PFSK-1 (cell line): ENCODE data around the gene SNX13.

ENCODE experiments used
- FOXP2 ChIP-seq: optimal IDR thresholded peaks from 2 replicates; pipeline ENCODE3; 2011; ENCODE audit warnings: borderline replicate concordance, control low read depth, inconsistent platforms; ENCODE audit not compliant: insufficient read depth; ENCODE audit errors: extremely low read length, extremely low read depth
- POLR2AphosphoS5 ChIP-seq: IDR thresholded peaks from 2 replicates; pipeline ENCODE4 v1.6.1; 2012; ENCODE audit warnings: low read depth, mild to moderate bottlenecking, control low read depth, low read length, moderate library complexity
- SIN3A ChIP-seq: IDR thresholded peaks from 2 replicates; pipeline ENCODE4 v1.6.1; 2012; ENCODE audit warnings: mild to moderate bottlenecking, low read length, moderate library complexity, borderline replicate concordance; ENCODE audit not compliant: insufficient read depth
- TAF1 ChIP-seq: IDR thresholded peaks from 2 replicates; pipeline ENCODE4 v1.6.1; 2012; ENCODE audit warnings: low read length, control low read depth, borderline replicate concordance; ENCODE audit not compliant: insufficient read depth
- TF ChIP-seq, protein P1 (sequence below), 2 experiments: IDR thresholded peaks; 2 replicates each; pipeline versions ENCODE4 v1.6.1 to v1.8.0; 2011 to 2012; ENCODE audit warnings: low read depth in 2 of 2, low read length in 2 of 2, control low read depth in 1 of 2, inconsistent platforms in 1 of 2, mild to moderate bottlenecking in 1 of 2, moderate library complexity in 1 of 2; ENCODE audit not compliant: insufficient read depth in 1 of 2

Gene SNX13

GRCh38 chr7:17915168-17915567 is 25.1 kb downstream of the SNX13 start:
- TF ChIP-seq POLR2AphosphoS5 (no peak), FOXP2 (no peak), TAF1 (no peak), SIN3A (no peak)
- TF ChIP-seq, protein P1, sequence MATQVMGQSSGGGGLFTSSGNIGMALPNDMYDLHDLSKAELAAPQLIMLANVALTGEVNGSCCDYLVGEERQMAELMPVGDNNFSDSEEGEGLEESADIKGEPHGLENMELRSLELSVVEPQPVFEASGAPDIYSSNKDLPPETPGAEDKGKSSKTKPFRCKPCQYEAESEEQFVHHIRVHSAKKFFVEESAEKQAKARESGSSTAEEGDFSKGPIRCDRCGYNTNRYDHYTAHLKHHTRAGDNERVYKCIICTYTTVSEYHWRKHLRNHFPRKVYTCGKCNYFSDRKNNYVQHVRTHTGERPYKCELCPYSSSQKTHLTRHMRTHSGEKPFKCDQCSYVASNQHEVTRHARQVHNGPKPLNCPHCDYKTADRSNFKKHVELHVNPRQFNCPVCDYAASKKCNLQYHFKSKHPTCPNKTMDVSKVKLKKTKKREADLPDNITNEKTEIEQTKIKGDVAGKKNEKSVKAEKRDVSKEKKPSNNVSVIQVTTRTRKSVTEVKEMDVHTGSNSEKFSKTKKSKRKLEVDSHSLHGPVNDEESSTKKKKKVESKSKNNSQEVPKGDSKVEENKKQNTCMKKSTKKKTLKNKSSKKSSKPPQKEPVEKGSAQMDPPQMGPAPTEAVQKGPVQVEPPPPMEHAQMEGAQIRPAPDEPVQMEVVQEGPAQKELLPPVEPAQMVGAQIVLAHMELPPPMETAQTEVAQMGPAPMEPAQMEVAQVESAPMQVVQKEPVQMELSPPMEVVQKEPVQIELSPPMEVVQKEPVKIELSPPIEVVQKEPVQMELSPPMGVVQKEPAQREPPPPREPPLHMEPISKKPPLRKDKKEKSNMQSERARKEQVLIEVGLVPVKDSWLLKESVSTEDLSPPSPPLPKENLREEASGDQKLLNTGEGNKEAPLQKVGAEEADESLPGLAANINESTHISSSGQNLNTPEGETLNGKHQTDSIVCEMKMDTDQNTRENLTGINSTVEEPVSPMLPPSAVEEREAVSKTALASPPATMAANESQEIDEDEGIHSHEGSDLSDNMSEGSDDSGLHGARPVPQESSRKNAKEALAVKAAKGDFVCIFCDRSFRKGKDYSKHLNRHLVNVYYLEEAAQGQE (IDR thresholded peaks at IDR 0.05; ENCODE audit: insufficient read depth in 1 of 2, low read depth in 2 of 2, low read length in 2 of 2): no peak

- TF ChIP-seq SIN3A (no peak), POLR2AphosphoS5 (no peak), TAF1 (no peak), FOXP2 (no peak)
- TF ChIP-seq, protein P1 (IDR thresholded peaks at IDR 0.05; ENCODE audit: insufficient read depth in 1 of 2, low read depth in 2 of 2, low read length in 2 of 2): no peak
Measured at GRCh38 chr7:17913250-17913649, 27.0 kb downstream of the SNX13 start.

DNA sequence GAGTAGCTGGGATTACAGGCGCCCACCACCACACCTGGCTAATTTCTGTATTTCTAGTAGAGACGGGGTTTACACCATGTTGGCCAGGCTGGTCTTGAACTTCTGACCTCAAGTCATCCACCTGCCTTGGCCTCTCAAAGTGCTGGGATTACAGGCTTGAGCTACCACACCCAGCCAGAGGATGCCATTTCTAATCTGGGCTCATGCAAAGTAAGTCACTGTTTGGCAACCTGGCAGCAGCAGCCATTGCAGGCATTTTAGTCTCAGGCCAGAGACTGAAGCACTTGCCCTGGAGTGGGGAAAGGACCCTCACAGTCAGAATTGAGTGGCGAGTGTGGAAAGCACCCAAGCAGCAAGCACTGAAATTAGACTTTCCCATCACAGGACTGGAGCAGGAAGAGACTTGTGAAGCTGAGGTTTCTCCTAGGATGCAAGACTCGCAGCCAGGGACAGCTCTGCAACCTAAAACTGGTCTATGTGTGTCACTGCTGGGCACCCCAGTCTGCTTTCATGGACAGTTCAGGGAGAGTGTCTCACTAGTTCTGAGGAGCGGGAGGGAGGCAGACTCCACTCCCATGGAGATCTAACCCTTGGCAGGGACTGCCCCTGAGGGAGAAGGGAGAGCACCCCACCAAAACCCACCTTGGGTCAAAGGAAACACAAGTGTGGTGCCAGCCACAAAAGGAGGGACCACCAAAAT is 27.6 kb downstream of the SNX13 start:
- TF ChIP-seq TAF1 (no peak), FOXP2 (no peak), SIN3A (no peak), POLR2AphosphoS5 (no peak)
- TF ChIP-seq, protein P1 (IDR thresholded peaks at IDR 0.05; ENCODE audit: insufficient read depth in 1 of 2, low read depth in 2 of 2, low read length in 2 of 2): no peak

GRCh38 chr7:17912050-17912449 is 28.2 kb downstream of the SNX13 start:
- TF ChIP-seq POLR2AphosphoS5: no peak

- TF ChIP-seq FOXP2 (no peak), SIN3A (no peak)
Measured at GRCh38 chr7:17910377-17910776, 29.9 kb downstream of the SNX13 start.

- no peak for TF ChIP-seq POLR2AphosphoS5
- no peak for TF ChIP-seq SIN3A
- no peak for TF ChIP-seq FOXP2
- TF ChIP-seq, protein P1 (IDR thresholded peaks at IDR 0.05; ENCODE audit: insufficient read depth in 1 of 2, low read depth in 2 of 2, low read length in 2 of 2): no peak
- TF ChIP-seq TAF1: no peak
Measured at GRCh38 chr7:17907014-17907413, 33.3 kb downstream of the SNX13 start.
